ENCODE results near the gene EOLA1.
"Not testable (repeated sequence)": the region's sequence is repeated elsewhere in the genome, so short reads cannot be mapped to it uniquely, and the experiment has no call there.

The EOLA1 gene

DNA sequence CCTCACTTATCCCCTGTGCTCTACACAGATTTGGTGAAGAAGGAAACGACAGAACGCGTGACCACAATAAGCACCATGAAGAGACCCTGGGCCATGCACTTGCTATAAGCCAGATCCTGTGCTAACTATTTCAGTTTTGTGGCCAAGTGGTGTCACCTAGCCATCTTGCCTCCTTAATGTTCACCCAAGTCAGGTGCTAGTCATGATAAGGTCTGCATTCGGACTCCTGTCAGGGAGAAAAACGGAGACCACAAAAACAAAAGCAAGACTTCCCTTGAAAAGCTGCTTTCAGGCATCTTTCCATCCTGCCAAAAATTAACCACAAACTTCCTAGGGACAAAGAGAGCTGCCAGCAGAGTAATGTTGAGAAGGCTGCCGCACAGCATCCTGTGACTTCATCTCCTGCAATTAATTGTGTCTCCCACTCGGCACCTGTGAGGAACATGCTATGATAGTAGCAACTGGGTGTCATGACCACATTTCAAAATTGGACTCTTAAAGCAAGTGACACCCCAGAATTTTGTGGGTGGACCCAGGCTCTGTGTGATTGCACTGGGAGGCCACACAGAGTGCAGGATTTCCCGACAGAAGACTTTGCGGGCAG is 26.9 kb upstream of the EOLA1 start:
- in situ Hi-C loops (cut with MboI; ENCODE audit: low sequenced_read_pairs): no loop called here

DNA sequence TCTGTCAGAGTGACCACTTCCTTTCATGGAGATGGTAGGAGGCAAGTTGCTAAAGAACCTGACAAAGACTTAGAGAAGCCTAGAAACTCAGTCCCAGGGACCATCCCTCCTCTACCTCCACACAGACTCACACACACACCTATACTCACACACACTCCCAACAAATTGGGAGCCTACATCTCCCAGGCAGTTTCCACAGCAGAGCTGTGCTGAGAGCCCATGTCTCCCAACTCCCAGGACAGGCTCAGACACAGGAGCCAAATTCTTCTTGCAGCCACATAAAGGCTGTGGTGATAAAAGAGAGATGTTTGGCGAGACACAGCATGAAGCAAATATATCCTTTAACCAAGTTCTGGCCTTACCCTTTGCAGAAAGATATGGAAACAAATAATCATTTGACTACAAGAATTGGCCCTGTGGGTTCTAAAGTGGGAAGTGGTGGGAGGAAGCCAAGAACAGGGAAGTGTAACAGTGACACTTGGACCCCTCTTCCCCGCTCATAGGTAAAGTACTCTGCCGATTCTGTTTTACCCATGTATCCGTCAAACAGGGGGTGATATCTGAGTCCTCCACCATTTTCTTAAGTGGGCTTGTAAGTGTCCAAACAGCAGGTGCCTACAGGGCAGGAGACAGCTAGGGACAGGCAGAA is 24.7 kb upstream of the EOLA1 start:
- in situ Hi-C loops (cut with MboI; ENCODE audit: low sequenced_read_pairs): no loop called here

DNA sequence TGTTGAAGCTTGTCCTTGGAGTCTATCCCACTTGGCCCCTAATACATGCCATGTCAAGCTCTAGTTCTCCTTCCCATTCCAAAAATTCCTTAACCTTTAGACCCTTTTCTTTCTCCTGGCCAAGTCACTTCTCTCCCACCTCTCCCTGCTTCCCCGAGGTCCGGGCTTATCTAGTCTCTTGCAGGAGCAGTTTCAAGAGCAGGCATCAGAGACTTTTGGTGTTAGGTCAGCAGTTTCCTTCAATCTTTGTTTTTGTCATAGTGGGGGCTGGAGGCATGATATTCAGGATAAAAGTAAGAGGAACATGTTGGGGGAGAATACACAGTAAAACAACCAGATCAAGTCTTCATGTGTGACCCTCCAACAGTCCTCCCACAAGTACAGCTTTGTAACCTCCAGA is 24.2 kb upstream of the EOLA1 start:
- in situ Hi-C loops (cut with MboI; ENCODE audit: low sequenced_read_pairs): no loop called here

GRCh38 chrX:149517308-149517707 is 23.5 kb upstream of the EOLA1 start:
- in situ Hi-C loops (cut with MboI; ENCODE audit: low sequenced_read_pairs): no loop called here

GRCh38 chrX:149518236-149518635 is 22.6 kb upstream of the EOLA1 start:
- in situ Hi-C loops (cut with MboI; ENCODE audit: low sequenced_read_pairs): no loop called here

- in situ Hi-C loops (cut with MboI; ENCODE audit: low sequenced_read_pairs): not testable (repeated sequence)
These were observed 20.1 kb upstream of the EOLA1 start for GRCh38 chrX:149520636-149521277.

DNA sequence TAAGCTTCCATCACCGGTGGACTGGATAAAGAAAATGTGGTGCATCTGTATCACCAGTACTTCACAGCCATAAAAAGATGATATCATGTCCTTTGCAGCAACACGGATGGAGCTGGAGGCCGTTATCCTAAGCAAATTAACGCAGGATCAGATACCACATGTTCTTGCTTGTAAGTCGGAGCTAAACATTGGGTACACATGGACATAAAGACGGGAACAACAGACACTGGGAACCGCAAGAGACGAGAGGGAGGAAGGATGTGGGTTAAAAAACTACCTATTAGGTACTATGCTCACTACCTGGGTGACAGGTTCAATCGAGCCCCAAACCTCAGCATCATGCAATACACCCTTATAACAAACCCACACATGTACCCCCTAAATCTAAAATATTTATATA is 19.4 kb upstream of the EOLA1 start:
- in situ Hi-C loops (cut with MboI; ENCODE audit: low sequenced_read_pairs): no loop called here

DNA sequence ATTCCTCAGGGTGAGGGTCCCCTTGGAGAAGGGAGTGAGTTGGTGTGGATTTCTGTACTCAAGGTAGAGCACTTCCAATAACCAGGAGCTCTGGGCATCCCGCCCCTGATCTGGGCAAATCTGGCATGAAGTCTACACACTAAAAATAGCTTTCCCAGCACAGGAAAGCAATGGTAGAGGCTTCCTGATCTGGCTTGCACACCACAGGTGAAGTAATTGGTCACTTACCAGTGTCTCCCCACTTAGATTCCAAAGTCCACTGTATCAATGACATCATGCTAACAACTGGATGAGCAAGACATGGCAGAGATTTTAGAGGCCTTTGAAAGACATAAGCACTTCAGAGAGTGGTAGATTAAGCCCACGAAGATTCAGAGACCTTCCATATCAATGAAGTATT is 17.9 kb upstream of the EOLA1 start:
- in situ Hi-C loops (cut with MboI; ENCODE audit: low sequenced_read_pairs): no loop called here

DNA sequence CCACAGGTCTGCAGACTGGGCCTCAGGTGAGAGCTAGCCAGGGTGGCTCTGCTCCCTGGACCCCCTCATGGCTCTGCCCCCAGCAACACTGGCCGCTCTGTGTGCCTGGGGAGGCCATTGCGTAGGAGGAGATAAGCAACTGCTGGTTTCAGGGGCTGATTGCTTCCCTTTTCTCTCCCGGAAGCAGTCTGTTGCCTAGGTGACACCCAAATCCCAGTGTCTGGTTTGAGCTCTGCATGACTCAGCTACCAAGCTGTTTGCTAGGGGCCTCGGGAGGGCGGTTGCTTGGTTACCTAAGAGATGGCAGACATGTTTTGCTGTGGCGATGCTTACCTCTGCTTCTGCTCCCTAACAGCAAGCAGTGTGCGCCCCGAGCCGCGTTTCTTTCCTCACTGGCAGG is 15.4 kb upstream of the EOLA1 start:
- in situ Hi-C loops (cut with MboI; ENCODE audit: low sequenced_read_pairs): not testable (repeated sequence)

DNA sequence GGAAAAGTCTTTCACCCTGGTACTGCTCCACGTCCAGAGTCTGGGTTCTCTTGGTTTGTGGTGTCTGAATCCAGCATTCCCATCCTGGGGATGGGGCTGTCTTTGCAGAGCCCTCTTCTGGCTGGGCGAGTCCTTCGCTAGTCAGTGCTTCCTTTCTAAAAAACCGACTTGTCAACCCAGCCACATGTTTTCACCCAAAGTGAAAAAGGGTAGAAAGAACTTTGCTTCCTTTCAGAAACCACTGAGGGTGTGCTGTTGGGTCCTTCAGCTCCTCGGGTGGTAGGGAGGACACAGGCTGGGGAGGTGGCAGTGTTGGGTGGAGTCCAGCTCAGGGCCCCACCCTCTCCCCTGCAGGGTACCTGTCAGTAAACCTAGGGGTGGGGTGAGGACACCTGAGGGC is 14.9 kb upstream of the EOLA1 start:
- in situ Hi-C loops (cut with MboI; ENCODE audit: low sequenced_read_pairs): not testable (repeated sequence)

DNA sequence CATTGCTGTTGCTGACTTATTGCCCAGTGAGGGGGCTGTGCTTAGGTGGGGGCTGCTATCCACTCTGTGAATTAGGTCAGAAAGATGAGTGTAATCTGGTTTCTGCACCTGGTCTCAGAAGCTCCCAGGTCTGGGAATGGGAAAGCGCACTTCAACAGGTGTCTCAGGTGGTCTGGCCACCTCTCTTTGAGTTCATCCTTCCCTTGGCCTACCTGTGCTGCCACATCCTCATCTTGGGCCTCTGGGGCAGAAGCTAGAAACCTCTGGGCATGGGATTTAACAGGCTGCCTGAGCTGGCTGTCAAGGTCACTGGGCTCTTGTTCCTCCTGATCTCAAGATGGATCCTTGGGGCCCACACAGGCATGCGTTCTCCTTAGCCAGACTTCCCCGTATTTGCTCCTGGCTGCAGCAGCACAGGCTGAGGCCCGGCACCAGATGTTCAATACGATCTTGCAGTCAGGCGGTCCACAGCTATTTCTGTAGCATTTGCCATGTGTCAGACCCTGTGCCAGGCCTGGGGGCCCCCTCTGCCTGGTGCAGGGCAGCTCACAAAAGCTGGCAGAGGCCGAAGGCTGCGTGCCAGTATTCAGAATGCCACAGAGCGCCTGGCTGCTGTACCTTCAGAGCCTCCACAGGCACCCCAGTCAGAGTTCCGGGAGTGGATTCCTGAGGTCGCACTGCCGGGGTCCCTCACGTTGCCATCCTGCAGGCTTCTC is 14.3 kb upstream of the EOLA1 start:
- in situ Hi-C loops (cut with MboI; ENCODE audit: low sequenced_read_pairs): not testable (repeated sequence)

GRCh38 chrX:149527705-149528104 is 13.1 kb upstream of the EOLA1 start:
- in situ Hi-C loops (cut with MboI; ENCODE audit: low sequenced_read_pairs): no loop called here

DNA sequence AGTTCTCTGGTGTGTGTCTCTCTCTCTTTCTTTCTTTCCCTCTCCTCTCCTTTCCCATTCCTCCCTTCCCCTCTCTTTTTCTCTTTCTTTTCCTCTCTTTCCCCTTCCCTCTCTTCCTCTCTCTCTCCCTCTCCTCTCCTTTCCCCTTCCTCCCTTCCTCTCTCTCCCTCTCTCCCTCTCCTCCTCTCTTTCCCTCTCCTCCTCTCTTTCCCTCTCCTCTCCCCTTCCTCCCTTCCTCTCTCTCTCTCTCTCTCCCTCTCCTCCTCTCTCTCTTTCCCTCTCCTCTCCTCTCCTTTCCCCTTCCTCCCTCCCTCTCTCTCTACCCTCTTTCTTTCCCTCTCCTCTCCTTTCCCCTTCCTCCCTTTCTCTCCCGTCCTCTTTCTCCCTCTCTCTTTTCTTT is 12.4 kb upstream of the EOLA1 start:
- in situ Hi-C loops (cut with MboI; ENCODE audit: low sequenced_read_pairs): no loop called here

DNA sequence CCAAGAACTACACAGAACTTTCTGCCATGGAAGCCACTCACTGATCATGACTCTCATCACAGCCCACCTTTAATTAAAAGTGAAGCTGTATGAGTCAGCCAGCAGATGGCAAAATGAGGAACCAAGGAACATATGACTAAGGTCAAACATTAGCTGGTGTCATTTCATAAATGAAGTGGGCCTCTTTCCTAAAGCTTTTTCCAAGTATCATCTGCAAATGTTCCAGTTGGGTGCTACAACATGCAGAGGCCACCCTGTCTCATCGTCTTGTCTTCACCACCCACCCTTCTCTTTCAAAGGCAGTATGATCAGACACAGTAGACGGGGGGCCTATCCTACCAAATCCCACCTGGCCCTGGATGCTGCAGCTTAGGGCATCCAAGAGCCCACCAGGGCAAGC is 9.2 kb upstream of the EOLA1 start:
- in situ Hi-C loops (cut with MboI; ENCODE audit: low sequenced_read_pairs): no loop called here

DNA sequence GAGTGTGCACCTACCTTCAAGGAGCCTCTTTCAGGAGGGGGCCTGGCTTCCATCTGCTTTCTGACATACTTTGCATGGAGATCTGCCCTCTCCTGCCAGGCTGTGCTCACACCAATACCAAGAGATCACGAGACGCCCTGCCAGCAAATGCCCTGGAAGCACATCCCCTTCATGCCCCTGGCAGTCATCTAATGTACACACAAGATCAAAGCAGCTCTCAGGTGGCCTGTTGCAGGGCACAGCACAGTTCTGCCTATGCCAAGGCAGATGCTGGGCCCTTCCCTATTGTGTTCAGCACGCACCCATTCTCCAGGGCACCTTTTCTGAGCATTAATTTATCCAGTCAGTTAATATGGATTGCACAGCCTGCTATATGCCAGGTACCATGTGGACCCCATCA is 7.9 kb upstream of the EOLA1 start:
- in situ Hi-C loops (cut with MboI; ENCODE audit: low sequenced_read_pairs): not testable (repeated sequence)

- in situ Hi-C loops (cut with MboI; ENCODE audit: low sequenced_read_pairs): not testable (repeated sequence)
These were observed 6.8 kb upstream of the EOLA1 start for GRCh38 chrX:149533999-149534398.

GRCh38 chrX:149534926-149535602 is 5.7 kb upstream of the EOLA1 start:
- in situ Hi-C loops (cut with MboI; ENCODE audit: low sequenced_read_pairs): not testable (repeated sequence)

- in situ Hi-C loops (cut with MboI; ENCODE audit: low sequenced_read_pairs): not testable (repeated sequence)
These were observed 3.3 kb upstream of the EOLA1 start for GRCh38 chrX:149537474-149537873.

DNA sequence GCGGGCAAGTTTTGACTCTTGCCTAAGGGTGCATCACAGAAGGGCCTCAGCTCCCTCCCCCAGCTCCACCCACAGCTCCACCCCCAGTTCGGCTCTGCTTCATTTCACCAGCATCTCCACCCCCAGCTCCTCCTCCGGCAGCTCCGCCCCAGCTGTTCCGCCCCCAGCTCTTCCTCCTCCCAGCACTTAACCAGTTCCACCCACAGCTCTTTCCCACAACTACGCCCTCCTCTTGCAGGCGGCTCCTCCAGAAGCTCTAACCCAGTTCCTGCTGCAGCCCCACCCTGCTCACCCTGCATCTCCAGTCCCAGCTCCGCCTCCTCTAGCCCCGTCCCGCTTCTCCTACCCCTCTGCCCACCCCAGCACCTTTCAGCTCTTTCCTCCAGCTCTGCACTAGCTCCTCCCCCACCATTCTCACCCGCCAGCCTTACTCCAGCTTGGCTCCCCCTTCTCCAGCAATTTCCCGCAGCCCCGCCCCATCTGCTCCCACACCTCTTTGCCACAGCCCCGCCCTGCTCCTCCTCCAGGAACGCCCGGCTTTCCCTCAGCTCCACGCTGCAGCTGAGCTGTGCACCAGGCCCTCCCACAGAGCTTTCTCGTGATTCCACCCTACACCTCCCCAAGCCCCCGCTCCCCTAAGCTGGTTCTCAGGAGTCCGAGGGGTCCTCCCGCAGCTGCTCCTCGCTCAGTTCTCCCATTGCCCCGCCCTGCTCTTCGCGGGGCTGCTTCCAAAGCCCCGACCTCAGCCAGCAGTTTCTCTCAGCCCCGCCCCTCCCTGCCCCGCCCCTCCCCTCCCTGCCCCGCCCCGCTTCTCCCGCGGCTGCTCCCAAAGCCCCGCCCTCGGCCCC is 1.3 kb upstream of the EOLA1 start:
- in situ Hi-C loops (cut with MboI; ENCODE audit: low sequenced_read_pairs): no loop called here

- in situ Hi-C loops (cut with MboI; ENCODE audit: low sequenced_read_pairs): no loop called here
These were observed 636 bp upstream of the EOLA1 start for GRCh38 chrX:149540131-149540620.
